HEK293 (cell line): ENCODE data around the gene CLIP1.

Source experiments
- CTCF ChIA-PET: fragments of 350-600 bp; formaldehyde crosslinking; extraction: SDS; loops from one replicate; lab custom pipeline; 2021; ENCODE audit warnings: antibody characterized with exemption; lab: Yijun Ruan, JAX
- POLR2A ChIA-PET: fragments of 300-600 bp; formaldehyde crosslinking; extraction: SDS; loops from one replicate; lab custom pipeline; 2020; ENCODE audit warnings: antibody characterized with exemption, inconsistent platforms; lab: Yijun Ruan, JAX
- H3K27ac ChIP-seq: fragments of 200-500 bp; sonication (Bioruptor generic); 2 replicates; pipeline ENCODE4 v1.5.1; 2014; ENCODE audit warnings: low read depth, low read length, control low read depth, inconsistent platforms; ENCODE audit errors: extremely low read depth
- H3K36me3 ChIP-seq, 2 experiments: fragments of 200-500 bp in 1 of 2; sonication (Bioruptor generic) in 1 of 2; 1 replicate in 1 of 2; 2 replicates in 1 of 2; pipeline ENCODE4 v1.5.1; 2014 to 2017; ENCODE audit warnings: inconsistent platforms in 2 of 2, low read length in 2 of 2; ENCODE audit not compliant: control insufficient read depth in 2 of 2, insufficient read depth in 1 of 2
- H3K4me1 ChIP-seq: fragments of 200-500 bp; sonication (Bioruptor generic); 2 replicates; pipeline ENCODE4 v1.5.1; 2014; ENCODE audit warnings: mild to moderate bottlenecking, low read length, inconsistent platforms; ENCODE audit not compliant: control insufficient read depth, insufficient read depth
- H3K4me3 ChIP-seq: 2 replicates; pipeline ENCODE4 v1.5.1; 2011; ENCODE audit warnings: low read depth, mild to moderate bottlenecking, control low read depth, low read length, moderate library complexity
- H3K9me3 ChIP-seq: fragments of 200-500 bp; sonication (Bioruptor generic); 2 replicates; pipeline ENCODE4 v1.5.1; 2014; ENCODE audit warnings: low read depth, low read length, inconsistent platforms; ENCODE audit not compliant: control insufficient read depth, insufficient read depth
- IKZF3 ChIP-seq: fragments of 450-650 bp; IDR thresholded peaks from 2 replicates; pipeline ENCODE4 v1.5.0; 2018; ENCODE audit warnings: missing biosample characterization, mild to moderate bottlenecking, missing genetic modification characterization, moderate library complexity
- INSM2 ChIP-seq: fragments of 450-650 bp; formaldehyde crosslinking; IDR thresholded peaks from 2 replicates; pipeline ENCODE4 v1.5.1; 2016; ENCODE audit warnings: missing biosample characterization, missing genetic modification characterization
- KLF10 ChIP-seq: fragments of 450-650 bp; IDR thresholded peaks from 2 replicates; pipeline ENCODE4 v1.5.1; 2018; ENCODE audit warnings: missing biosample characterization, mild to moderate bottlenecking, missing genetic modification characterization
- PRDM10 ChIP-seq: fragments of 450-650 bp; formaldehyde crosslinking; IDR thresholded peaks from 2 replicates; pipeline ENCODE4 v1.5.1; 2016; ENCODE audit warnings: missing biosample characterization, missing genetic modification characterization
- PRDM6 ChIP-seq: fragments of 450-650 bp; formaldehyde crosslinking; IDR thresholded peaks from 2 replicates; pipeline ENCODE4 v1.5.1; 2017; ENCODE audit warnings: missing biosample characterization, missing genetic modification characterization
- ZBTB17 ChIP-seq: fragments of 450-650 bp; formaldehyde crosslinking; IDR thresholded peaks from 2 replicates; pipeline ENCODE4 v1.5.1; 2016; ENCODE audit warnings: missing biosample characterization, missing genetic modification characterization
- ZFP37 ChIP-seq: fragments of 450-650 bp; formaldehyde crosslinking; IDR thresholded peaks from 2 replicates; pipeline ENCODE4 v1.5.1; 2016; ENCODE audit warnings: missing biosample characterization, missing genetic modification characterization
- ZFP41 ChIP-seq: fragments of 450-650 bp; formaldehyde crosslinking; IDR thresholded peaks from 2 replicates; pipeline ENCODE4 v1.5.1; 2016; ENCODE audit warnings: missing biosample characterization, missing genetic modification characterization, borderline replicate concordance
- ZFP69B ChIP-seq: fragments of 450-650 bp; formaldehyde crosslinking; IDR thresholded peaks from 2 replicates; pipeline ENCODE4 v1.5.1; 2016; ENCODE audit warnings: missing biosample characterization, missing genetic modification characterization
- ZNF140 ChIP-seq: fragments of 450-650 bp; formaldehyde crosslinking; IDR thresholded peaks from 2 replicates; pipeline ENCODE4 v1.5.1; 2016; ENCODE audit warnings: missing biosample characterization, missing genetic modification characterization
- ZNF18 ChIP-seq: fragments of 450-650 bp; formaldehyde crosslinking; IDR thresholded peaks from 2 replicates; pipeline ENCODE4 v1.5.1; 2016; ENCODE audit warnings: missing biosample characterization, missing genetic modification characterization
- ZNF48 ChIP-seq: fragments of 450-650 bp; formaldehyde crosslinking; IDR thresholded peaks from 2 replicates; pipeline ENCODE4 v1.5.1; 2016; ENCODE audit warnings: missing biosample characterization, missing genetic modification characterization
- ZNF501 ChIP-seq: fragments of 450-650 bp; formaldehyde crosslinking; IDR thresholded peaks from 2 replicates; pipeline ENCODE4 v1.5.1; 2016; ENCODE audit warnings: missing biosample characterization, missing genetic modification characterization
- ZNF600 ChIP-seq: fragments of 450-650 bp; formaldehyde crosslinking; IDR thresholded peaks from 2 replicates; pipeline ENCODE4 v1.5.1; 2016; ENCODE audit warnings: missing biosample characterization, missing genetic modification characterization
- ZNF645 ChIP-seq: fragments of 450-650 bp; formaldehyde crosslinking; IDR thresholded peaks from 2 replicates; pipeline ENCODE4; 2016; ENCODE audit warnings: missing biosample characterization, missing genetic modification characterization
- ZNF664 ChIP-seq: fragments of 450-650 bp; formaldehyde crosslinking; IDR thresholded peaks from 2 replicates; pipeline ENCODE4 v1.5.1; 2016; ENCODE audit warnings: missing biosample characterization, missing genetic modification characterization
- ZNF692 ChIP-seq: fragments of 450-650 bp; formaldehyde crosslinking; IDR thresholded peaks from 2 replicates; pipeline ENCODE4 v1.5.1; 2016; ENCODE audit warnings: missing biosample characterization, missing genetic modification characterization
- TF ChIP-seq, protein P1 (sequence below): fragments of 450-650 bp; IDR thresholded peaks from 2 replicates; pipeline ENCODE4 v1.5.1; 2018; ENCODE audit warnings: missing biosample characterization, mild to moderate bottlenecking, missing genetic modification characterization
- TF ChIP-seq, protein P2 (sequence below): fragments of 450-650 bp; formaldehyde crosslinking; IDR thresholded peaks from 2 replicates; pipeline ENCODE4 v1.5.1; 2017; ENCODE audit warnings: missing biosample characterization, missing genetic modification characterization
- TF ChIP-seq, protein P3 (sequence below): fragments of 450-650 bp; formaldehyde crosslinking; IDR thresholded peaks from 2 replicates; pipeline ENCODE4 v1.5.1; 2016; ENCODE audit warnings: missing biosample characterization, missing genetic modification characterization

Gene CLIP1

GRCh38 chr12:122407208-122407607 lies 15.3 kb downstream of the CLIP1 start (continued):
- TF ChIP-seq ZNF600 (tag by site-specific recombination) = 0 out of 2 replicates have a peak, but pooled peaks have one; percentile 38
- peak; percentile 55 for TF ChIP-seq ZNF18 (tag by site-specific recombination)
- no peak for TF ChIP-seq ZNF501 (tag by site-specific recombination)
- TF ChIP-seq KLF10 (tag by site-specific recombination) = no peak
- TF ChIP-seq, all 188 proteins: peak for 3

GRCh38 chr12:122406701-122407164 lies 15.7 kb downstream of the CLIP1 start:
- POLR2A ChIA-PET = interaction anchor here (0.5 to 1.0 kb wide), 5 partner anchors 14 to 96 kb away, joined by 3 to 5 read pairs (median 3); partner anchors contain the start of gene ZCCHC8
- no peaks in the 10 kb centered on the region for H3K9me3 ChIP-seq
- no peak overlapping the region for H3K4me3 ChIP-seq
- CTCF ChIA-PET = interaction anchor here (0.6 to 1.6 kb wide), 8 partner anchors 10 to 94 kb away, joined by 3 to 8 read pairs (median 4); partner anchors contain the start of gene ZCCHC8
- H3K27ac ChIP-seq = peak overlapping the region; percentile 59
- no peaks in the 10 kb centered on the region; a peak in 1 of 3 replicates for H3K36me3 ChIP-seq
- peaks cover 12% of the 10 kb centered on the region for H3K4me1 ChIP-seq
- TF ChIP-seq ZNF140 (no peak), ZFP41 (tag by site-specific recombination) (no peak), ZFP37 (tag by site-specific recombination) (no peak), PRDM10 (tag by site-specific recombination) (peak; percentile 26; the same call in 1 of the 2 replicates), ZNF692 (tag by site-specific recombination) (peak; percentile 33; the same call in 1 of the 2 replicates), INSM2 (tag by site-specific recombination) (0 out of 2 replicates have a peak, but pooled peaks have one; percentile 44), PRDM6 (peak; percentile 86), ZNF664 (0 out of 2 replicates have a peak, but pooled peaks have one; percentile 26), ZNF645 (tag by site-specific recombination) (no peak), ZFP69B (peak; percentile 46; the same call in 1 of the 2 replicates), IKZF3 (peak; percentile 59; the same call in 1 of the 2 replicates), ZNF48 (tag by site-specific recombination) (no peak), ZBTB17 (tag by site-specific recombination) (peak; percentile 88)
- TF ChIP-seq, protein P1, sequence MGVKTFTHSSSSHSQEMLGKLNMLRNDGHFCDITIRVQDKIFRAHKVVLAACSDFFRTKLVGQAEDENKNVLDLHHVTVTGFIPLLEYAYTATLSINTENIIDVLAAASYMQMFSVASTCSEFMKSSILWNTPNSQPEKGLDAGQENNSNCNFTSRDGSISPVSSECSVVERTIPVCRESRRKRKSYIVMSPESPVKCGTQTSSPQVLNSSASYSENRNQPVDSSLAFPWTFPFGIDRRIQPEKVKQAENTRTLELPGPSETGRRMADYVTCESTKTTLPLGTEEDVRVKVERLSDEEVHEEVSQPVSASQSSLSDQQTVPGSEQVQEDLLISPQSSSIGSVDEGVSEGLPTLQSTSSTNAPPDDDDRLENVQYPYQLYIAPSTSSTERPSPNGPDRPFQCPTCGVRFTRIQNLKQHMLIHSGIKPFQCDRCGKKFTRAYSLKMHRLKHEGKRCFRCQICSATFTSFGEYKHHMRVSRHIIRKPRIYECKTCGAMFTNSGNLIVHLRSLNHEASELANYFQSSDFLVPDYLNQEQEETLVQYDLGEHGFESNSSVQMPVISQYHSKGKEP (tag by site-specific recombination) = peak; percentile 47; the same call in 1 of the 2 replicates
- TF ChIP-seq, protein P2, sequence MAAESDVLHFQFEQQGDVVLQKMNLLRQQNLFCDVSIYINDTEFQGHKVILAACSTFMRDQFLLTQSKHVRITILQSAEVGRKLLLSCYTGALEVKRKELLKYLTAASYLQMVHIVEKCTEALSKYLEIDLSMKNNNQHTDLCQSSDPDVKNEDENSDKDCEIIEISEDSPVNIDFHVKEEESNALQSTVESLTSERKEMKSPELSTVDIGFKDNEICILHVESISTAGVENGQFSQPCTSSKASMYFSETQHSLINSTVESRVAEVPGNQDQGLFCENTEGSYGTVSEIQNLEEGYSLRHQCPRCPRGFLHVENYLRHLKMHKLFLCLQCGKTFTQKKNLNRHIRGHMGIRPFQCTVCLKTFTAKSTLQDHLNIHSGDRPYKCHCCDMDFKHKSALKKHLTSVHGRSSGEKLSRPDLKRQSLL (tag by site-specific recombination) = no peak
- TF ChIP-seq, protein P3, sequence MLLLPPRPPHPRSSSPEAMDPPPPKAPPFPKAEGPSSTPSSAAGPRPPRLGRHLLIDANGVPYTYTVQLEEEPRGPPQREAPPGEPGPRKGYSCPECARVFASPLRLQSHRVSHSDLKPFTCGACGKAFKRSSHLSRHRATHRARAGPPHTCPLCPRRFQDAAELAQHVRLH (tag by site-specific recombination) = no peak
